Activated CD8-positive, alpha-beta T cell treated with anti-CD3 and anti-CD28 coated beads, Interleukin-2, amount 10 ng/mL, durations not matched to agents 7 days and 5 days (primary cell): ENCODE measurements around the gene LRFN4. TPM values are rescaled to one million over a fixed set of nuclear protein-coding genes. Genes with fewer than 3 reads are reported as not detected.
A peak's percentile ranks its signal among the peaks of the same experiment; 100 is the strongest.

Experiments
- ATAC-seq: fragments of 150-1000 bp; cut with Tn5 transposase; one replicate; pipeline ENCODE4 v1.10.0; 2021; ENCODE audit warnings: moderate library complexity
- CTCF ChIA-PET: fragments of 350-600 bp; sonication (Branson Sonifier 250); formaldehyde crosslinking; loops from one replicate; lab custom pipeline; 2021; ENCODE audit warnings: antibody characterized with exemption; lab: Charles Lee
- POLR2A ChIA-PET: fragments of 350-600 bp; sonication (Branson Sonifier 250); formaldehyde crosslinking; loops from one replicate; lab custom pipeline; 2021; ENCODE audit warnings: antibody characterized with exemption; lab: Charles Lee
- DNase-seq: peaks from one replicate; pipeline ENCODE4 v3.0.0-alpha.2; 2020
- H3K27ac Mint-ChIP-seq: one replicate; pipeline ENCODE4 v1.8.0; 2021; ENCODE audit warnings: mild to moderate bottlenecking, mixed read lengths
- H3K27me3 Mint-ChIP-seq: one replicate; pipeline ENCODE4 v1.8.0; 2021; ENCODE audit warnings: low read depth, mixed read lengths
- H3K36me3 Mint-ChIP-seq: one replicate; pipeline ENCODE4 v1.8.0; 2021; ENCODE audit warnings: low read depth, mixed read lengths
- H3K4me1 Mint-ChIP-seq: one replicate; pipeline ENCODE4 v1.8.0; 2021; ENCODE audit warnings: low read depth, mixed read lengths
- H3K4me3 Mint-ChIP-seq: one replicate; pipeline ENCODE4 v1.8.0; 2021; ENCODE audit warnings: mild to moderate bottlenecking, mixed read lengths
- H3K9me3 Mint-ChIP-seq: one replicate; pipeline ENCODE4 v1.8.0; 2022; ENCODE audit warnings: mixed read lengths; ENCODE audit not compliant: insufficient read depth
- total RNA-seq, 2 experiments: library from RNA; stranded (reverse); gene quantifications; one replicate each; pipeline ENCODE4 v1.2.3, GENCODE V29; 2021

Gene LRFN4
- total RNA-seq, 2 experiments from 2014 or later, result 24.6 to 28.3 TPM

- ChIA-PET CTCF (interaction anchor here (0.7 to 2.2 kb wide), 14 partner anchors 12 to 396 kb away, joined by 3 to 30 read pairs (median 4); partner anchors contain the start of genes MRPL11, PC and RBM4B), POLR2A (interaction anchor here (1.2 kb wide), 1 partner anchor 9 kb away, joined by 3 read pairs; the partner anchor contains the start of gene RCE1)
- Mint-ChIP-seq H3K36me3 (peaks cover 10% of the 10 kb centered on the region), H3K27ac (no peak overlapping the region), H3K4me3 (no peak overlapping the region), H3K27me3 (no peaks in the 10 kb centered on the region), H3K9me3 (no peaks in the 10 kb centered on the region), H3K4me1 (peaks cover 11% of the 10 kb centered on the region)
- ATAC-seq (no peak), DNase-seq (no peak)
Measured at GRCh38 chr11:66834943-66835342, 21.9 kb upstream of the LRFN4 start.

GRCh38 chr11:66835768-66836405, 21.0 kb upstream of the LRFN4 start:
- ChIA-PET CTCF (interaction anchor here (0.7 to 1.0 kb wide), 2 partner anchors 19 to 140 kb away, joined by 3 to 4 read pairs; no protein-coding TSS in a partner anchor), POLR2A (no interaction called here)
- peaks cover 19% of the 10 kb centered on the region for H3K36me3 Mint-ChIP-seq
- H3K27ac Mint-ChIP-seq, result no peak overlapping the region
- H3K9me3 Mint-ChIP-seq, result no peaks in the 10 kb centered on the region
- DNase-seq, result no peak
- no peaks in the 10 kb centered on the region for H3K27me3 Mint-ChIP-seq
- no peak for ATAC-seq
- H3K4me3 Mint-ChIP-seq, result no peak overlapping the region
- H3K4me1 Mint-ChIP-seq, result peaks cover 21% of the 10 kb centered on the region

- Mint-ChIP-seq H3K27ac (peak overlapping the region; percentile 78), H3K4me3 (peak overlapping the region; percentile 4), H3K4me1 (peaks cover 50% of the 10 kb centered on the region), H3K9me3 (no peaks in the 10 kb centered on the region), H3K36me3 (peaks cover 38% of the 10 kb centered on the region), H3K27me3 (no peaks in the 10 kb centered on the region)
- ATAC-seq (no peak), DNase-seq (no peak)
- ChIA-PET POLR2A (interaction anchor here (0.5 to 1.6 kb wide), 3 partner anchors 53 to 162 kb away, joined by 3 read pairs; no protein-coding TSS in a partner anchor), CTCF (interaction anchor here (1.0 to 1.1 kb wide), 2 partner anchors 43 to 144 kb away, joined by 3 read pairs; no protein-coding TSS in a partner anchor)
Measured at GRCh38 chr11:66840317-66841091, 16.4 kb upstream of the LRFN4 start.

GRCh38 chr11:66841861-66842260, 15.0 kb upstream of the LRFN4 start:
- Mint-ChIP-seq H3K27me3 (no peaks in the 10 kb centered on the region), H3K9me3 (no peaks in the 10 kb centered on the region), H3K27ac (peak overlapping the region; percentile 92), H3K4me1 (peaks cover 55% of the 10 kb centered on the region), H3K4me3 (peak overlapping the region; percentile 93), H3K36me3 (peaks cover 43% of the 10 kb centered on the region)
- ATAC-seq (no peak), DNase-seq (no peak)
- CTCF ChIA-PET, result interaction anchor here (0.8 to 3.7 kb wide), 12 partner anchors 8 to 402 kb away, joined by 3 to 23 read pairs (median 4); partner anchors contain the start of genes CCDC87, CCS and RBM4B
- POLR2A ChIA-PET, result interaction anchor here (1.0 to 5.4 kb wide), 9 partner anchors 12 to 398 kb away, joined by 3 to 92 read pairs (median 5); partner anchors contain the start of genes ACTN3, DPP3, RBM4B and ZDHHC24

GRCh38 chr11:66842501-66842895, 14.4 kb upstream of the LRFN4 start:
- peak overlapping the region; percentile 93 for H3K4me3 Mint-ChIP-seq
- no peaks in the 10 kb centered on the region for H3K27me3 Mint-ChIP-seq
- peaks cover 55% of the 10 kb centered on the region for H3K4me1 Mint-ChIP-seq
- DNase-seq (no peak), ATAC-seq (peak; percentile 2)
- CTCF ChIA-PET, result interaction anchor here (0.8 to 3.7 kb wide), 13 partner anchors 9 to 402 kb away, joined by 3 to 23 read pairs (median 4); partner anchors contain the start of genes ACTN3, CCDC87, CCS and RBM4B
- H3K9me3 Mint-ChIP-seq, result no peaks in the 10 kb centered on the region
- H3K27ac Mint-ChIP-seq, result peak overlapping the region; percentile 92
- POLR2A ChIA-PET, result interaction anchor here (0.9 to 5.4 kb wide), 13 partner anchors 11 to 397 kb away, joined by 3 to 92 read pairs (median 5); partner anchors contain the start of genes ACTN3, DPP3, RBM4 and RBM4B
- H3K36me3 Mint-ChIP-seq, result peaks cover 43% of the 10 kb centered on the region

- ATAC-seq, result peak; percentile 87
- Mint-ChIP-seq H3K9me3 (no peaks in the 10 kb centered on the region), H3K4me3 (peak within 1 kb of the TSS; percentile 93), H3K36me3 (peaks cover 39% of the 10 kb centered on the region), H3K27me3 (no peaks in the 10 kb centered on the region), H3K4me1 (peaks cover 55% of the 10 kb centered on the region), H3K27ac (peak within 1 kb of the TSS; percentile 94)
- ChIA-PET CTCF (interaction anchor here (0.8 to 3.7 kb wide), 11 partner anchors 9 to 297 kb away, joined by 3 to 23 read pairs (median 6); partner anchors contain the start of genes ACTN3, RBM4B and ZDHHC24), POLR2A (interaction anchor here (0.6 to 5.4 kb wide), 23 partner anchors 9 to 510 kb away, joined by 3 to 92 read pairs (median 3); partner anchors contain the start of genes DPP3, PC, RBM4 and RBM4B)
- DNase-seq, result peak; percentile 93
Measured at GRCh38 chr11:66842896-66843775, 13.7 kb upstream of the LRFN4 start, which contains the start of gene RCE1. TSS of gene RCE1 (plus strand) at chr11:66843441. CDS start at chr11:66843456, 15 bp downstream.

GRCh38 chr11:66843776-66844495, 12.9 kb upstream of the LRFN4 start:
- Mint-ChIP-seq H3K4me1 (peaks cover 54% of the 10 kb centered on the region), H3K36me3 (peaks cover 37% of the 10 kb centered on the region), H3K4me3 (peak overlapping the region; percentile 86), H3K27me3 (no peaks in the 10 kb centered on the region), H3K9me3 (no peaks in the 10 kb centered on the region), H3K27ac (peak overlapping the region; percentile 94)
- ChIA-PET CTCF (interaction anchor here (0.8 to 3.7 kb wide), 7 partner anchors 8 to 298 kb away, joined by 3 to 23 read pairs (median 4); partner anchors contain the start of genes ACTN3, RBM4B and ZDHHC24), POLR2A (interaction anchor here (0.6 to 5.4 kb wide), 19 partner anchors 10 to 509 kb away, joined by 3 to 92 read pairs (median 3); partner anchors contain the start of genes PC, RBM4 and RBM4B)
- ATAC-seq (no peak), DNase-seq (no peak)

- Mint-ChIP-seq H3K9me3 (no peaks in the 10 kb centered on the region), H3K4me1 (peaks cover 49% of the 10 kb centered on the region), H3K27me3 (no peaks in the 10 kb centered on the region), H3K27ac (peak overlapping the region; percentile 94), H3K4me3 (peak overlapping the region; percentile 86), H3K36me3 (peaks cover 33% of the 10 kb centered on the region)
- DNase-seq (no peak), ATAC-seq (no peak)
- CTCF ChIA-PET, result interaction anchor here (0.8 to 3.7 kb wide), 4 partner anchors 9 to 167 kb away, joined by 3 to 23 read pairs (median 11); partner anchors contain the start of gene RBM4B
- POLR2A ChIA-PET, result interaction anchor here (1.1 to 5.4 kb wide), 6 partner anchors 9 to 423 kb away, joined by 3 to 92 read pairs (median 4); no protein-coding TSS in a partner anchor
Measured at GRCh38 chr11:66844496-66845142, 12.2 kb upstream of the LRFN4 start.

GRCh38 chr11:66845143-66845875, 11.6 kb upstream of the LRFN4 start:
- Mint-ChIP-seq H3K4me3 (peak overlapping the region; percentile 86), H3K36me3 (peaks cover 29% of the 10 kb centered on the region), H3K27ac (peak overlapping the region; percentile 33), H3K9me3 (no peaks in the 10 kb centered on the region), H3K4me1 (peaks cover 42% of the 10 kb centered on the region), H3K27me3 (no peaks in the 10 kb centered on the region)
- ChIA-PET POLR2A (interaction anchor here (1.4 to 5.4 kb wide), 2 partner anchors 9 to 35 kb away, joined by 3 to 92 read pairs; no protein-coding TSS in a partner anchor), CTCF (interaction anchor here (0.8 to 3.7 kb wide), 3 partner anchors 9 to 167 kb away, joined by 3 to 23 read pairs (median 9); partner anchors contain the start of gene RBM4B)
- no peak for DNase-seq
- no peak for ATAC-seq
